SHP77 treated with DMSO at 0.1 percent for 48 hours (cell line): ENCODE data around the gene PLIN1.

Experiments
- DNase-seq: peaks from one replicate; lab custom pipeline; 2025; lab: John Stamatoyannopoulos, UW

The PLIN1 gene

GRCh38 chr15:89652131-89652530 is 27.0 kb downstream of the PLIN1 start:
- no peak for DNase-seq

- DNase-seq: no peak
Measured at GRCh38 chr15:89649716-89650115, 29.5 kb downstream of the PLIN1 start.

DNA sequence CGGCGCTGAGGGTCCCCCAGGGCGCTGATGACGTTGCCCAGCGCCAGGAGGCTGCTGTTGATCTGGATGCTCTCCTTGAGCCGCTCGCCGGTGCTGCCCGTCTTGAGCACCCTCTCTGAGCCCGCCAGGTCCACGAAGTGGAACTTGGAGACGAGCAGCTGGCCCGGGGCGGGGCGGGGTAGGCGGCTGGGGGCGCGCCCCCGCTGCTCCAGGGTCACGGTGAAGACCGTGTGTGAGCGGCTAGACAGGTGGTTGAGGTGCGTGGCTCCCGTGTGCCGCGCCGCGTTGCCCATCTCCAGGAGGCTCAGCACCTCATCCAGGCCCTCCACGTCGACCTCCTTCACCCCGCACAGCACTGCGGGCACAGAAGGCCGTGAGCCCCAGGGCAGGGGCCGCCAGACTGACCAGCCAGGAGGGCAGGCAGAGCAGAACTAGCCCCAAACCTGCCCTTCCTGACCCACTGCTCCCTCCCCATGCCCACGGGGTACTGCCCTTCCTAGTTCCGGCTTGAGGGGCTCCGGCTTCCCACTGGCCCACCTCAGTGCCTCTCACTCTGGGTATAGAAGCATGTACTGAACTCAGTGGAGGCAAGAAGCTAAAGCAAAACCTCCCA is 30.0 kb downstream of the PLIN1 start:
- DNase-seq: no peak

- no peak for DNase-seq
Measured at GRCh38 chr15:89648106-89649012, 30.8 kb downstream of the PLIN1 start.

DNA sequence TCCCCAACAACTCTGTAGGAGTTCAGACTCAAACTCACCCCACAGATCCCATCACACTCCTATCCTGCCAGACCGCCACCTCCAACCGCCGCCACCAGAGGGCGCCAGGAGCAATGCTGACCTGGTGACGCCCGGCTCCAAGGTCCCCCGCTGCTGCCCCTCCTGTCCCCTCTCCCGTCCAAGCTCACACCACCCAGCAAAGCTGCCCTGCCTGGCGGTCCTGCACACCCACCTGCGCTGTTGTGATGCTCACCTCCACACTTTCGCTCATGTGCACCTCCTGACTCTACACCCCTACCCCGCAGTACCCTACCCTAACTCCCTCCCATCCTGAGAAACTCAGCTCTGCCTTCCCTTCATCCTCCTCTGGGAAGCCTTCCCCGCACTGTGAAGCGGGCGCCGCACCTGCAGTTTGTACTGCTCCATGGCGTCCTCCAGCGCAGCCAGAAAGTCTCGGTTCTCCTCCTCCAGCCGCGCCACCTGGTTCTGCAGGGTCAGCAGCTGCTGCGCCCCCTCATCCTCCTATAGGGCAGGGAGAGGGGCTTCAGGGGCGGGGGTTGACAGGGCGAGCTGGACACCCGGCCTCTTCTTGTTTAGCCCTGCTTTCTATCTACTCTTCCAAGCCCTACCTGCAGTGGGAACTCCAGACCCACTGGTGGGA is 31.8 kb downstream of the PLIN1 start:
- peak; percentile 46 for DNase-seq

- DNase-seq: no peak
Measured at GRCh38 chr15:89646416-89647141, 32.6 kb downstream of the PLIN1 start.

DNA sequence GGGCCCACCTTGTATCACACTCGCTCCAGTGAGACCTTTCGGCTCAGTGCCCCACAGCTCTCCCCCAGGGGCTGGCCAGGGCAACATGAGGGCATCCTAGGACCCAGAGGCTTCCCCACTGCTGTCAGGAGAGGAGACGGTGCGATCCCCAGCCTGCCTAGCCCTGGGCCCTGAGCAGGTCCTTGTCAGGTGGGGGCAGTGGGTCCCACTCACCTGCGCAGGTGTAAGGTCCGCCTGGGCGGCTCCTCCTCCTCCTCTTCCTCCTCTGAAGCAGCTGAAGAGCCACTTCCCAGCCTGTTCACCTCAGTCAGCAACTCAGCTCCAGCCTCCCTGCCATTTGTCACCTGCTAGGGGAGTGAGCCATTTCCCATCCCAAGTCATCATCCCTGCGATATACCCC is 33.5 kb downstream of the PLIN1 start:
- DNase-seq: no peak

- peak; percentile 12 for DNase-seq
Measured at GRCh38 chr15:89642106-89642505, 37.1 kb downstream of the PLIN1 start.

DNA sequence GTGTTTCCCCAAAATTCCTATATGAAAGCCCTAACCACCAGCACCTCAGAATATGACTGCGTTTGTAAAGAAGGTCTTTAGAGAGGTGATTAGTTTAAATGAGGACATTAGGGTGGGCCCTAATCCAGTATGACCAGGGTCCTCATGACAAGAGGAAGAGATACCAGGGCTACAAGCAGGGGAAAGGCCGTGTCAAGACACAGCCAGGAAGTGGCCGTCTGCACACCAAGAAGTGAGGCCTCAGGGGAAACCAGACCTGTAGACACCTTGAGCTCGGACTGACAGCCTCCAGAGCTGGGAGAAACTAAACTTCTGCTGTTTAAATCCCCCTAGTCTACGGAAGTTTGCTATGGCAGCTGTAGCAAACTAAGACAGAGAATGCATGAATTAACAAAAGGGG is 38.1 kb downstream of the PLIN1 start:
- DNase-seq: no peak

GRCh38 chr15:89640245-89640644 is 38.9 kb downstream of the PLIN1 start:
- no peak for DNase-seq

GRCh38 chr15:89633585-89633984 is 45.6 kb downstream of the PLIN1 start:
- no peak for DNase-seq

DNA sequence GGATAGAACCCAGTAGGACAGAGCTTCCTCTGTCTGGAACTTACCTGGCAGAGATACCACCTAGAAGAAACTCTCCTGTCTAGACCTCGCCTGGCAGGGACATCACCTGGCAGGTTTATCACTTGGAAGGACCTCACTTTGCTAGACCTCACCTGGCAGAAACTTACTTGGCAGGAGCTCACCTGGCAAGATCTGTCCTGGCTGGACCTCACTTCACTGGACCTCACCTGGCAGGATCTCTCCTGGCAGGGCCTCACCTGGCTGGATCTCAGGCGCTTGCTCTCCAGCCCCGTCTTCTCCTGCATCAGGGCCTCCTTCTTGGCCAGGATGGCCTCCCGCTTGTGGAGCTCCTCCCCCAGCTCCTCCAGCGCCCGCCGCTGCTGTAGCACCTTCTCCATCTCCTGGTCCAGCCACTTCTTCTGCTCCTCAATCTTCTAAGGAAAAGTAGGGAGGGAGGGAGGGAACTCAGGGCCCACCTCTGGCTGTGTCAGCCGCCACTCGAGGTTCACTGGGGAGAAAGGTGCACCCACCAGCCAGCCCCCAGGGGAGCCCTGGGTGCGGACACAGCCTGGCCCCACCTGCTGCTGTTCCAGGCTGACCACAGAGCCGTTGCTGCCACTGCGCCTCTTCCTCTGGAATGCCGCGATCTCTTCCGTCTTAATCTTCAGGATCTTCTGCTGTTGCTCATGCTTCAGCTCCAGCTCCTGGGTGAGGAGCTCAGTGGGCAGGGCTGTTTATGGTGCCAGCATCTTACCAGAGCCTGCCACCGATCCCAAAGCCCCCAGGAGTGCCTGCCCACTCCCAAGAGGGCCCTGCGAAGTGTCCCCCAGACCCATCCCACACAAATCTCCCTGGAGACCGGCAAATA is 46.4 kb downstream of the PLIN1 start:
- no peak for DNase-seq

DNA sequence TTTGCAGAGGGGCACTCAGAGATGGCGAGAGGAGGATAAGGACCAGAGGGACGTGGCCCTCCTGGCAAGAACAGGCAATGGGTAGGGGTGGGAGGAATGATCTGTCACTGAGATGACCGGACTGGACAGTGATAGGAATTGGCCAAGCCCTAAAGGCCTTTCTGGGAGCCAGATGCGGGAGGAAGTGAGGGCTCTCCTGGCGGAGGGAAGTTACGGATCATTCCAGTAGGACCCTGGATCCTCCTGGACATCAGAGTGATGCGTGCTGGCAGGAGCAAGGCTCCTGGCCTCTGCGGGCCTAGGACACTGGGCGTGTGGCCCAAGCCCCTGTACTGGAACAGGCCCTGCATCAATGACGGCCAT is 47.3 kb downstream of the PLIN1 start:
- no peak for DNase-seq

DNA sequence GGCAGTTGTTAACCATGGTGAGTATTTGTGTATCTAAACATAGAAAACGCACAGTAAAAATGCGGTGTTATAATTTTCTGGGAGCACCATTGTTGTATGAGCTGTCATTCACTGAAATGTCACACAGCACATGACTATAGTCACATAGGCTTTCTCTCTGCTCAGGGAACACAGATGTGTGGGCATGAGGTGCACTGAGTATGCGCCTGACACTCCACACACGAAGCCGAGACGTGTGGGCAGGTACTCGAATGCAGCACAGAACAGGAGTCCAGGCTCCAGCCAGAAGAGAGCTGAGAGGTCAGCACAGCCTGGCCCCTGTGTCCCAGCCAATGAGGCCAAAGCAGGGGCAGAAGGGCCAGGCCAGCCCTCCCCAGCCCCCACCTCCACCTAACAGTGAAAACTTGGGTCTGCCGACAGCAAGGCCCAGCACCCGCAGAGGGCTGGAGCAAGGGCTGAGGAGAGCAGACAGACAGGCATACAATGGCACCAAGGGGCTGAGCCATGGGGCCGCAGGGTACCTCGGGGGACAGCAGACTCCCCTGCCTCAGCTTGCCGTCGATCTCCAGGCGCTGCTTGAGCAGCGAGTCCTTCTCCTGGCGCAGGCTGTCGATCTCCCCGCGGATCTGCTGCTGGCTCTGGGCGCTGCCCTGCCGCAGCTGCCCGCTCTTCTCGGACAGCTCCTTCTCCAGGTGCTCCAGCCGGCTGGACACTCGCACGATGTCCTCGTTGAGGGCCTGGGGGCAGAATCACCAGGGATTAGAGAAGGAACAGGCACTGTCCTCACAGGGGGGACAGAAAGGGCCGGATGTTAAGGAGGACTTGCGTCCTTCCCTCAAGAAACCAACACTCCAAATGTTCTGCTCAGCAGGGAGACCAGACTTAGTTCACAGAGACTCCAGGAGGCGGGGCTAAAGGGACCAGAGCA is 47.9 kb downstream of the PLIN1 start:
- DNase-seq: no peak

DNA sequence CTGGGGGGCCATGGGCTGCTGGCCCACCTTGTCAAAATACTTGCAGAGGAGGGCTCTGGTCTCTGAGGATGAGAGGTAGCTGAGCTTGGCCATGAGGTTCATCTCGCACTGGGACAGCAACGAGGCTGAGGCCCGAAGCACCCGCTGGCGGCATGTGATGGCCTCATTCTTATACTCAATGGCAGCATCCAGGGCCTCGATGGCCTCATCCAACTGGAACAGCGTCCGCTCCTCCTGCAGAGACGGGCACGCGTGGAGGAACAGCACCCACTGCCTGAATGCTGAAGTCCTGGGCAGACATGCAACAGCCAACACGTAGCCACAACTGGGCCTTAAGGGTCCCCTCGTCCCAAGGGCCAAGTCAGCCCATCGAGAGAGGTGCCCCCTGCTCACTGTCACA is 48.9 kb downstream of the PLIN1 start:
- no peak for DNase-seq

GRCh38 chr15:89629829-89630228 is 49.3 kb downstream of the PLIN1 start:
- DNase-seq: no peak

GRCh38 chr15:89628806-89629715 is 50.1 kb downstream of the PLIN1 start:
- no peak for DNase-seq

DNA sequence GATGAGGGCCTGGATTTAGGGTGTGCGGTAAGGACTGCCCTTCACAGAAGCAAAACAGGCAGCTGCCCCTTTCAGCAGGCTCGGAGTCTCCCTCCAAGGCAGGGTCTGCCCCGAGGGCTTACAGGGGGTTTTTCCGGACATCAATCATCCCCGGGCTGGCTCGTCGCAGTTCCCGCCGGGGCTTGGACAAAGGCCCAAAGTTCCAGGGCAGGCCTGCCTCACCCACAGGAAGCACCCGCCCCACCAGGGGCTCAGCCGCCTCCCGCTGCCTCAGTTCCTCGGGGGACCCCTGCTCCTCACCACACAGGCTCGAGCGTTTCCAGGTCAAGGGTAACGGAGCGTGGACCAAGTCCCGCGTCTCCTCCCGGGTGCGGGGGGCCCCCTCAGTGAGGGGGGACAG is 50.9 kb downstream of the PLIN1 start:
- DNase-seq: no peak

GRCh38 chr15:89627256-89627970 is 51.8 kb downstream of the PLIN1 start:
- no peak for DNase-seq
